GM12874 (cell line): Measurements from ENCODE around the gene VEGFA.

Source experiments
- TF ChIP-seq, protein P1 (sequence below): IDR thresholded peaks from 2 replicates; pipeline ENCODE4 v1.5.1; 2011; ENCODE audit warnings: low read depth, mild to moderate bottlenecking, control low read depth, low read length, moderate library complexity; ENCODE audit not compliant: insufficient read depth

The VEGFA gene

DNA sequence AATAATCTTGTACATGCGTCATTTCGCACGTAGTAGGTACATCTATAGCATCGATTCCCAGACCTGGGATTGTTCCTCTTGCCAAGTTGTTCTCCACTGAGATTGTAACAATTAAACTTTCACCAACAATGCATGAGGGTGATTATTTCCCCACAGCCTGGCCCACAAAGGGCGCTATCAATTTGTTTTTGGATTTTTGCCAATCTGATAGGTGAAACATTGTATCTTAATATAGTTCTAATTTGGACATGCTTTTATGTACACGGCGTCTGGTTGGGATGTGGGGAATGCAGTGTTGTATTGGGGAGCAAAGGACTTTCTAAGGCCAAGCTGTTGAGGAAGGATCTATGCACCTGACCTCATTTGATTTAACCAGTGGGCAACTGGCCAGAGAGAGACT, 59.5 kb downstream of the VEGFA start:
- TF ChIP-seq, protein P1, sequence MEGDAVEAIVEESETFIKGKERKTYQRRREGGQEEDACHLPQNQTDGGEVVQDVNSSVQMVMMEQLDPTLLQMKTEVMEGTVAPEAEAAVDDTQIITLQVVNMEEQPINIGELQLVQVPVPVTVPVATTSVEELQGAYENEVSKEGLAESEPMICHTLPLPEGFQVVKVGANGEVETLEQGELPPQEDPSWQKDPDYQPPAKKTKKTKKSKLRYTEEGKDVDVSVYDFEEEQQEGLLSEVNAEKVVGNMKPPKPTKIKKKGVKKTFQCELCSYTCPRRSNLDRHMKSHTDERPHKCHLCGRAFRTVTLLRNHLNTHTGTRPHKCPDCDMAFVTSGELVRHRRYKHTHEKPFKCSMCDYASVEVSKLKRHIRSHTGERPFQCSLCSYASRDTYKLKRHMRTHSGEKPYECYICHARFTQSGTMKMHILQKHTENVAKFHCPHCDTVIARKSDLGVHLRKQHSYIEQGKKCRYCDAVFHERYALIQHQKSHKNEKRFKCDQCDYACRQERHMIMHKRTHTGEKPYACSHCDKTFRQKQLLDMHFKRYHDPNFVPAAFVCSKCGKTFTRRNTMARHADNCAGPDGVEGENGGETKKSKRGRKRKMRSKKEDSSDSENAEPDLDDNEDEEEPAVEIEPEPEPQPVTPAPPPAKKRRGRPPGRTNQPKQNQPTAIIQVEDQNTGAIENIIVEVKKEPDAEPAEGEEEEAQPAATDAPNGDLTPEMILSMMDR: no peak

DNA sequence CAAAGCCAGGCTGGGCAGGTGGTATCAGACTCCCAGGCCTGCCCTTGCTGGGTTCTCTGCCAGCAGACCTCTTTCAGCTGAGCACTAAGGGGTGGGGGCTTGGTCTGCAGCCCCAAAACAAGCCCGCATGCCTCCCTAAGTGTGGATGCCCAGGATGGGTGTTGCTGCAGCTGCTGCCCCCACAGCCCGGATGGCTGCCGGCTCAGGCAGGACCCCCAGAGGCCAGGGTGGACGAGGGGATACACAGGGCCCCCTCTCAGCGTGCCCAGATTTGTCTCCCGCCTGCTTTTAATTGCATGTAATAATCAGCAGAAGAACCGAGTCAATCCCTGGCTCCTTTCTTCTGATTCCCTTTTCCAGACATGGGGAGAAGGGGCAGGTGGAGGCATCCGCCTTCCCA, 60.8 kb downstream of the VEGFA start:
- TF ChIP-seq, protein P1: no peak

DNA sequence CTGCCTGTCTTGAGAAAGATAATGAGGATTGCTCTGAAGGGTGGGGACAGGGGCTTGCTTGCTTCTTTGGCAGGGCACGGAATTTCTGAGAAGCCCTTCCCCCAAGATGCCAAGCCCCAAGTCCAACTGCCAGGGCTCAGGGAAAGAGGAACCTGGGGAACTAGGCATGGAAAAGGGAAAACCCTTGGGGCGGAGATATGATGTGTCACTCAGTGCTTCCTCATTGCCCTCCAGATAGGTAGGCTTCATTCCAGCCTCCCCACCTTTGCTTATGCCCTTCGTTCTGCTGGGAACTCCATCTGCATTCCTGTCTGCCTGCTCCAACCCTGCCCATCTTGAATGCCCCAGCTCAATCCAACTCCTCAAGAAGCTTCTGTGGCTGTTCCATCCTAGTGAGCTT, 61.2 kb downstream of the VEGFA start:
- TF ChIP-seq, protein P1: no peak

DNA sequence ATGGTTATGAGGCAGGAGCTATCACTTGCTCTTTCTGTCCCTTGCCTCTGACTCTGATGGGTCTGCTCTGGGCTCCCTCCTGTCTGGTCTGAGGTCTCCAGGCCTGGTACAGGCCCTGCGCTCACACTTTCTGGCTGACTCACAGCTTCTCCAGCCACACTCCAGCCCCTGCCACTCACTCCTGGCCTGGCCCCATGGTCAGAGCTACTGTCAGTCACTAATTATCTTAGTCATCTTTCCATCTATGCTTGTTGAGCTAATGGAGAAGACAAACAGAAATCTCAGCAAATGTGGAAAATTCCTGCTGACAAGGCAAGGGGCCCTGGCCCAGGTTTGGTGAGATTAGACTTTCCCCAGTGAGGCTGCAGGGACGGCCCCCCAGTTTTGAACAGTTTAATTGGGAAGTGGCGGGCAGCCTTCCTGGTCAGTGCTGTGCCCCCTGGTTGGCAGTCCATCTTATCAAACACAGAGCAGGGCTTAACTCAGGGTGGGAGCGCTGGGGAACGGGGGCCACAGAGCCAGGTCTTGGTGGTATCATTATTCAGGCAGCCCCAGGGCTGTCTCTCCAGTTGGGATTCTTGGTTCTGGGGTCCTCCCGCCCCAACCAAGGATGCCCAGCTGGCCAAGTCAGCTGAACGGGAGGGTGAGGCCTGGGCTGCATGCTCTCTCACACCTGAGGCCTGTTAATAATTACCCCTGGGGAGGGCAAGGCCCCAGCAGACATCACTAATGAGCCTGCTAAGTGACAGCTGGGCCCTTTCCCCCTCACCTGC, 63.4 kb downstream of the VEGFA start:
- TF ChIP-seq, protein P1: no peak

DNA sequence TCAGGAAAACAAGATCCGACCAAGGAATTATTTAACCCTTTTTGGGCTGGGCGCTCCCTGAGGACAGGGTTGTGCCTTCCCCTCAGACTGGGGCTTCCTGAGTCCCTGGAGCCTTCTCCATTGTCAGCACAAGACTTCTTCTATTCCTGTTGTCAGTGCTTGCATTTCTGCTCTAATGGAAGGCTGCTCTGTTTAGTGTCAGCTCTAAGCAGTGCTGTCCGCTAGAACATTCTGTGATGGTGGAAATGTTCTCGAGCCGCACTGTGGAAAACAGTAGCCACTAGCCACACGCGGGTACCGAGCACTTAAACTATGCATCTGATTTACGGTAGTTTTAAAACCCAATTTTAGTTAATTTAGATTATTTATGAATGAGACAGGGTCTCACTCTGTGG, 64.0 kb downstream of the VEGFA start:
- TF ChIP-seq, protein P1: no peak

DNA sequence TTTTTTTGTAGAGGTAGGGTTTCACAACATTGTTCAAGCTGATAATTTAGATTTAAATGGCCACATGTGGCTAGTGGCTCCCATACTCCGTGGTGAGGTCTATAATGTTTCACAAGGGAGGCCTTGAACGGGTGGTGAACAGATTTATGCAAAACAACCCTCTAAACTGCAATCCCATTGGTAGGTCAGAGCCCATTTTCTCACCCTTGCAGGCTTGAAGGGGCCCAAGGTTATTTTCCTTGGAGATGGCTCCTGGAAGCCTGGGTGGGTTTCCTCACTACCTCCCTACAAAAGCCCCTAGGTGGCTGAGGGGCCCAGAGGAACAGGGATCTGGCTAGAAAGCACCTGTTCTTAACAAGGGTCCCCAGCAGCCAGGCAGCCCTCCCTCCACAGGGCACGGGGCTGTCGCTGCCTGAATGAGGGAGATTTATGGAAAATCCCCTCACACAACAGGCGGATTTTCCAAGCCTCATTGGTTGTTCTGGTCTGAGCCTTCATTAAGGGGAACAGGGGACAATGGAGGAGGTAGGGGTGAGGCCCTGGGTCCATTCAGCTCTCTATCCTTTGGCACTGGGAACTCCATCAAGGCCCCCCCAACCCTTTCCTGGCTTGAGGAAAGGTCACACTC, 64.6 kb downstream of the VEGFA start:
- TF ChIP-seq, protein P1: no peak

DNA sequence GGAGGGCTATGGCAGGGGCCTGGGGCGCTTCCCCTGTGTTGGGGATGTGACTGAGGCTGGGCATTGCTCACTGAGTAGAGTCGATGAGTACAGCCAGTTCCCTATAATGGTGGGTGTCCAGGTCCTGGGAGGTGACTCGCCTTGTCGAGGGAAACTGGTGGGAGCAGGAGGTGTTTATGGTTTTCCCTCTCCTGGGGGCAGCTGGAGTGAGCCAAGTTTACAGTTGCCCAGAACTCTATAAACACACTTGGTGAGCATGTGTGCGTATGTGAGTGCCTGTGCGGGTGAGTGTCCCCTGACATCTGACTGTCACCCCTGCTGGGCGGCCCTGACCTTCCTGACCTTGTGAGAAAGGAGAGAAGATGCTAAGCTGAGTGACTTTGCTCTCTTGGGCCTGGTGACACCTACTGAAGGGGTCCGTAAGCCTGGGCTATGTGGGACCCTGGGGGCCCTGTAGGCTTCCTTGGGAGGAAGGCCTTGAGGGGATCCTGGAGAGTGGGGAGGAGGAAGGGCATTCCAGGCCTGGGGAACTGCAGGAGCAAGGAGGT, 65.9 kb downstream of the VEGFA start:
- TF ChIP-seq, protein P1: no peak
